Skeletal muscle tissue (tissue), 4 donors: ENCODE data around the gene CPAMD8. TPM values are rescaled to one million over a fixed set of nuclear protein-coding genes. Genes with fewer than 3 reads are reported as not detected.
"Not testable (repeated sequence)": the region's sequence is repeated elsewhere in the genome, so short reads cannot be mapped to it uniquely, and the experiment has no call there.

Experiments used
- H3K27ac ChIP-seq: one replicate; pipeline ENCODE4 v1.7.0; 2013; ENCODE audit warnings: mild to moderate bottlenecking, low read depth, low read length, inconsistent platforms
- H3K27me3 ChIP-seq, 3 donors: one replicate each; pipeline ENCODE4 v1.7.0; 2013; ENCODE audit warnings: low read length in 3 of 3; ENCODE audit not compliant: control insufficient read depth in 3 of 3, insufficient read depth in 3 of 3
- H3K36me3 ChIP-seq, 3 donors: one replicate each; pipeline ENCODE4 v1.7.0; 2013; ENCODE audit warnings: low read length in 3 of 3; ENCODE audit not compliant: control insufficient read depth in 3 of 3, insufficient read depth in 3 of 3
- H3K4me1 ChIP-seq, 3 donors: one replicate each; pipeline ENCODE4 v1.7.0; 2013; ENCODE audit warnings: low read length in 3 of 3, mild to moderate bottlenecking in 3 of 3; ENCODE audit not compliant: control insufficient read depth in 3 of 3, insufficient read depth in 3 of 3
- H3K4me3 ChIP-seq, 3 donors: one replicate each; pipeline ENCODE4 v1.7.0; 2013; ENCODE audit warnings: low read length in 3 of 3
- H3K9ac ChIP-seq, 3 donors: one replicate each; pipeline ENCODE4 v1.7.0; 2013; ENCODE audit warnings: low read length in 3 of 3, mild to moderate bottlenecking in 3 of 3, moderate library complexity in 2 of 3, low read depth in 1 of 3
- H3K9me3 ChIP-seq, 3 donors: one replicate each; pipeline ENCODE4 v1.7.0; 2013; ENCODE audit warnings: low read length in 3 of 3; ENCODE audit not compliant: control insufficient read depth in 3 of 3
- total RNA-seq: library from RNA; depleted of rRNA; stranded (reverse); fragments of >200 nt; gene quantifications from one replicate; pipeline ENCODE4 v1.2.3, GENCODE V29; 2014
- donor health status: Osteomylitis.

The CPAMD8 gene
- total RNA-seq, 1 donor from 2014 or later, result 3.7 TPM

DNA sequence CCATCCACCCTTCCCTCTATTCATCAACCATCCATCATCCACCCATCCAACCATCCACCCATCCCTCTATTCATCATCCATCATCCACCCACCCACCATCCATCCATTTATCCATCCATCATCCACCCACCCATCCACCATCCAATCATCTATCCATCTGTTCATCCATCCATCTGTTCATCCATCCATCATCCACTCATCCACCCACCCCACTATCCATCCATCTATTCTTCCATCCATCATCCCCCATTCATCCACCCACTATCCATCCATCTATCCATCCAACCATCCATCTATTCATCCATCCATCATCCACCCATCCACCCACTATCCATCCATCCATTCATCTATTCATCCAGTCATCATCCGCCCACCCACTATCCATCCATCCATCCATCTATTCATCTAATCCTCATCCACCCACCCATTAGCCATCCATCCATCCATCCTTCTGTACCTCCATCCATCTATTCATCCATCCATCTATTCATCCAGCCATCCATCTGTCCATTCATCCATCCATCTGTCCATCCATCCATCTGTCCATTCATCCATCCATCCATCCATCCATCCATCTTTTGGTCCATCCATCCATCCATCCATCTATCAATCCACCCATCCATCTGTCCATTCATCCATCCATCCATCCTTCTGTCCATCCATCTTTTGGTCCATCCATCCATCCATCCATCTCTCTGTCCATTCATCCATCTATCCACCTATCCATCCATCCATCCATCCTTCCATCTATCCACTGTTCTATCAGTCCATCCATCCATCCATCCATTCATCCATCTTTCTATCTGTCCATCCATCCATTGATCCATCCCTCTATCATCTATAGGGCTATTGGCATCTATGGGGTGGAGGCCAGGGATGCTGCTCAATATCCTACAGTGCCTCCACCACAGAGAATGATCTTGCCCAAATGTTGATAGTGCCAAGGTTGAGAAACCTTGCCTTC, 47.5 kb downstream of the CPAMD8 start:
- Histone ChIP-seq H3K27ac (no peak overlapping the region), H3K4me3 (no peak overlapping the region)

DNA sequence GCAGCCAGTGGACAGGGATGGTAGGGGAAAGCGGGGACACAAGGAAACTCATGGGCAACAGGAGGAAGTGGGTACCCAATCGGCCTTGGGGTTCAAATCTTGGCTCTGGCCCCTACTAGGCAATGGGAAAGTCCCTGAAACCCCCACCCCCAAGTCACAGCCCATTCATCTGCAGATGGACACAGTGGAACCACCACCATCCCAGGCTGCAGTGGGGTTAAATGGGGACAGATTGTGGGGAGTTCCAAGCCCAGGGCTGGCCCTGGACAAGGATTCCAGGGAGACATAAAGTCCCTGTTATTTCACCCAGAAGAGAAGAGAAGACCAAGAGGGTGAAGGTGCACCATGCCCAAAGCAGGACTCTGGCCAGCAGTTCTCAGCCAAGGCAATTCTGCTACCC, 48.5 kb downstream of the CPAMD8 start:
- peaks cover 0 to 6% (median 0%) of the 10 kb centered on the region in 3 donors for H3K27me3 ChIP-seq
- no peak overlapping the region for H3K4me3 ChIP-seq
- no peaks in the 10 kb centered on the region for H3K36me3 ChIP-seq
- H3K9ac ChIP-seq, result no peak overlapping the region
- H3K27ac ChIP-seq, result no peak overlapping the region
- no peaks in the 10 kb centered on the region for H3K9me3 ChIP-seq
- H3K4me1 ChIP-seq, result no peaks in the 10 kb centered on the region

More for the DNA sequence above, 47.5 kb downstream of the CPAMD8 start:
- Histone ChIP-seq H3K4me1 (no peaks in the 10 kb centered on the region), H3K9ac (no peak overlapping the region), H3K27me3 (peaks cover 0 to 6% (median 0%) of the 10 kb centered on the region in 3 donors), H3K36me3 (no peaks in the 10 kb centered on the region), H3K9me3 (no peaks in the 10 kb centered on the region)

DNA sequence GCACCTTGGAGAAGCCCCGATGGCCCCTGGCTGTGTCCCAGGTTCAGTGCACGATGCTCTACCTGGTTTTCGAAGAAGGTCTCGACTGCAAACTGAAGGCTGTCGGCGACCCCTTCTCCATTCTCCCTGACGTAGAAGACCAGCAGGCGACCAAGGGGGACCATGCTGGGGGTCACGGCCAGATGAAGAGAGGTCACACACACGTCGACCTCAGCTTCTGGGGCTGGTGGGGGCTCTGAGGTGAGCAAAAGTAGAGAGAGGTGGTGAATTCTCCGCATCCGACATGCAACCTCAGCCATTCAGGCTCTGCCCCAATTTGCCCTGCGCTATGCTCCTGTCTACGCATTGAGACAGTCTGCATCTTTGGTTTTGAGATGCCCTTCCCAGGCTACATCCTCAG, 49.3 kb downstream of the CPAMD8 start:
- no peak overlapping the region for H3K4me3 ChIP-seq
- no peaks in the 10 kb centered on the region for H3K4me1 ChIP-seq
- peaks cover 0 to 6% (median 0%) of the 10 kb centered on the region in 3 donors for H3K27me3 ChIP-seq

DNA sequence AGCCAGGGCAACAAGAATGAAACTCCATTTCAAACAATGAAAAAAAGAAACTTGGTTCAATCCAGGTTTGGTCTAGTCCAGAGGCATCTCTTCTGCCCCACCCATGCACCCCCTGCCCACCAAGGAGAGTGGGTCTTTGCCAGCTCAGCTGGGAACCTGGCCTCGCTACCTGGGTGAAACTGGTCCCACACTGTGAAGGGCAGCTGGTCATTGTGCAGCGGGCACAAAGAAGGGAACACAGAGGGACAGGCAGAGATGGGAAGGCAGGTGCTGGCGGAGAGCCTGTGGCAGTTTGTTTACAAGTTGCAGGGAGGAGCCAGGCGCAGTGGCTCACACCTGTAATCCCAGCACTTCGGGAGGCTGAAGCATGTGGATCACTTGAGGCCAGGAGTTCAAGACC, 50.2 kb downstream of the CPAMD8 start:
- no peaks in the 10 kb centered on the region for H3K36me3 ChIP-seq

More for the DNA sequence above, 49.3 kb downstream of the CPAMD8 start:
- no peak overlapping the region for H3K27ac ChIP-seq
- H3K36me3 ChIP-seq, result no peaks in the 10 kb centered on the region
- no peaks in the 10 kb centered on the region for H3K9me3 ChIP-seq
- H3K9ac ChIP-seq, result no peak overlapping the region

DNA sequence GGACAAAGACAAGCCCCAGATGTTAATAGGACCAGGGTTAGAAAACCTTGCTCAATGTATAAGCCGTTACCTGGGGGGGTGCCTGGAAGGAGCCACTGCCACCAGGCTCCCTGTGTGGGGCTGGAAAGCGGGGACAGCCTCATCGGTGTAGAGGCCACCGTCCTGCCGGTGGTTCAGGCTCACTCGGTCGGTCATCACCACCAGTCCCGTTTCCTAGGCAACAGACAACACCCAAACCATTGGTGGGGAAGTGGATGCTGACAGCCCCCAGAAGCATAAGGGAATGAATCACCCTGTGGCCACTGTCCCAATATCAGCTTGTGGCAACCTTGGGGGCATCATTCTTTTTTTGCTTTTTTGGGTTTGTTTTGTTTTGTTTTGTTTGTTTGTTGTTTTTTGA, 55.8 kb downstream of the CPAMD8 start:
- Histone ChIP-seq H3K4me3 (no peak overlapping the region), H3K4me1 (no peaks in the 10 kb centered on the region), H3K36me3 (no peaks in the 10 kb centered on the region), H3K9ac (no peak overlapping the region), H3K27me3 (peaks cover 0 to 3% (median 0%) of the 10 kb centered on the region in 3 donors), H3K9me3 (peaks cover 5 to 10% (median 5%) of the 10 kb centered on the region in 3 donors), H3K27ac (no peak overlapping the region)

More for the DNA sequence above, 50.2 kb downstream of the CPAMD8 start:
- no peak overlapping the region for H3K27ac ChIP-seq
- H3K4me1 ChIP-seq, result no peaks in the 10 kb centered on the region
- H3K9me3 ChIP-seq, result no peaks in the 10 kb centered on the region
- peaks cover 0 to 6% (median 0%) of the 10 kb centered on the region in 3 donors for H3K27me3 ChIP-seq
- H3K9ac ChIP-seq, result no peak overlapping the region
- H3K4me3 ChIP-seq, result no peak overlapping the region

DNA sequence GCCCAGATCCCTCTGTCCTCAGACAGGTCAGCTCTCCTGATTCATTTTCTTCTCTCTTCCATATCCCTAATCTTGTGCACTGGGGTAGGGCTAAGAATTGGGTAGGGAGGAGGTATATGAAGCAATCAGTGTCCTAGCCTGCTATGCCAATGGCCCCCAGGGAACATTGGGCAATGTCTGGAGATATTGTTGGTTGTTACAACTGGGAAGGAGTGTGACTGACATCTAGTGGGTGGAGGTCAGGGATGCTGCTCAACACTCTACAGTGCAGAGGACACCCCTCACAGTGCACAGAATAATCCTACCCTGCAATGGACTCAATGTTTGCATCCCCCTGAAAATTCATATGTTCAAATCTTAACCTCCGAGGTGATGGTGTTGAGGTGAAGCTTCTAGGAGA, 57.5 kb downstream of the CPAMD8 start:
- no peaks in the 10 kb centered on the region for H3K27me3 ChIP-seq
- H3K27ac ChIP-seq, result no peak overlapping the region
- no peaks in the 10 kb centered on the region for H3K4me1 ChIP-seq
- H3K4me3 ChIP-seq, result no peak overlapping the region
- no peak overlapping the region for H3K9ac ChIP-seq
- H3K9me3 ChIP-seq, result peaks cover 5 to 10% (median 5%) of the 10 kb centered on the region in 3 donors
- H3K36me3 ChIP-seq, result no peaks in the 10 kb centered on the region

DNA sequence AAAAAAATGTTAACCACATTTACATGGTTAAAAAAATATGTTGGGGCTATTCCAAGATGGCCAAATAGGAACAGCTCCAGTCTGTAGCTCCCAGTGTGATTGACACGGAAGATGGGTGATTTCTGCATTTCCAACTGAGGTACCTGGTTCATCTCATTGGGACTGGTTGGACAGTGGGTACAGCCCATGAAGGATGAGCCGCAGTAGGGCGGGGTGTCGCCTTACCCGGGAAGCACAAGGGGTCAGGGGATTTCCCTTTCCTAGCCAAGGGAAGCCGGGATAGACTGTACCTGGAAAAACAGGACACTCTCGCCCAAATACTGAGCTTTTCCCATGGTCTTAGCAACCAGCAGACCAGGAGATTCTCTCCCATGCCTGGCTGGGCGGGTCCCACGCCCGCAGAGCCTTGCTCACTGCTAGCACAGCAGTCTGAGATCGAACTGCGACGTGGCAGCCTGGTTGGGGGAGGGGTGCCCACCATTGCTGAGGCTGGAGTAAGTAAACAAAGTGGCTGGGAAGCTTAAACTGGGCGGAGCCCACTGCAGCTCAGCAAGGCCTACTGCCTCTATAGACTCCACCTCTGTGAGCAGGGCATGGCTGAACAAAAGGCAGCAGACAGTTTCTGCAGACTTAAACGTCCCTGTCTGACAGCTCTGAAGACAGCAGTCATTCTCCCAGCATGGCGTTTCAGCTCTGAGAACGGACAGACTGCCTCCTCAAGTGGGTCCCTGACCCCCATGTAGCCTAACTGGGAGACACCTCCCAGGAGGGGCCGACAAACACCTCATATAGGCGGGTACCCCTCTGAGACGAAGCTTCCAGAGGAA, 65.4 kb downstream of the CPAMD8 start:
- not testable (repeated sequence) for H3K27ac ChIP-seq, H3K4me1 ChIP-seq, H3K36me3 ChIP-seq, H3K4me3 ChIP-seq, H3K9me3 ChIP-seq, H3K27me3 ChIP-seq, H3K9ac ChIP-seq

DNA sequence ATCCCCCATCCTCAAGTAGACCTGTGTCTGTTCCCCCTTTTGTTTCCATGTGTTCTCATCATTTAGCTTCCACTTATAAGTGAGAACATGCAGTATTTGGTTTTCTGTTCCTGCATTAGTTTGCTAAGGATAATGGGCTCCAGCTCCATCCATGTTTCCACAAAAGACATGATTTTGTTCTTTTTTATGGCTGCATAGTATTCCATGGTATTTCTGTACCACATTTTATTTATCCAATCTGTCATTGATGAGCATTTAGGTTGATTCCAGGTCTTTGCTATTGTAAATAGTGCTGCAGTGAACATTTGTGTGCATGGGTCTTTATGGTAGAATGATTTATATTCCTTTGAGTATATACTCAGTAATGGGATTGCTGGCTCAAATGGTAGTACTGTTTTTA, 68.3 kb downstream of the CPAMD8 start:
- H3K36me3 ChIP-seq, H3K9ac ChIP-seq, H3K4me1 ChIP-seq, H3K4me3 ChIP-seq, H3K9me3 ChIP-seq, H3K27ac ChIP-seq, H3K27me3 ChIP-seq: not testable (repeated sequence)

DNA sequence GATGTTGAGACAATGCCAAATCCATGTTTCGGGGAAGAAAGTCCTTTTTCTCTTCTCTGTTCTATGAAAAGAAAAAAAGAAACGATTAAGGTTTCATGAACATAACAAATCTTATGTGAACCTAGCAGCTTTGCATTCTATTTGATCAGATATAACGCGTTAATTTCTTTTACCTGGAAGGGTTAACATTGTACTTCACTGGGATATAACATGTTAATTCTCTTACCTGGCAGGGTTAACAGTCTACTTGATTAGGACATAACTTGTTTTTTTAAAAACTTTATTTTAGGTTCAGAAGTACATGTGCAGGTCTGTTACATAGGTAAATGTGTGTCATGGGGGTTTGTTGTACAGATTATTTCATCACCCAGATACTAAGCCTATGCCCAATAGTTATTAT, 68.8 kb downstream of the CPAMD8 start:
- no peaks in the 10 kb centered on the region for H3K9me3 ChIP-seq
- H3K27ac ChIP-seq, result no peak overlapping the region
- no peaks in the 10 kb centered on the region for H3K36me3 ChIP-seq
- no peak overlapping the region for H3K4me3 ChIP-seq
- no peaks in the 10 kb centered on the region for H3K27me3 ChIP-seq
- no peak overlapping the region for H3K9ac ChIP-seq
- H3K4me1 ChIP-seq, result peaks cover 0 to 10% (median 3%) of the 10 kb centered on the region in 3 donors
